GM19463 (cell line): ENCODE measurements around the gene SERPINA1.
"Not testable (repeated sequence)": the region's sequence is repeated elsewhere in the genome, so short reads cannot be mapped to it uniquely, and the experiment has no call there.

Experiments used
- ATAC-seq: cut with Tn5 transposase; IDR thresholded peaks from one replicate; pipeline ENCODE4 v1.9.1; 2021; ENCODE audit warnings: mild to moderate bottlenecking, moderate library complexity; ENCODE audit not compliant: unreplicated experiment

SERPINA1 gene

GRCh38 chr14:94388384-94389103 lies at the start of gene SERPINA1:
SERPINA1 (minus strand) TSS chr14:94388602; CDS start chr14:94383237, 5,365 bp downstream.
- ATAC-seq, result no peak

GRCh38 chr14:94428610-94429009 lies 40.2 kb upstream of the SERPINA1 start:
- no peak for ATAC-seq

- ATAC-seq, result no peak
Observed at GRCh38 chr14:94427016-94427613, 38.7 kb upstream of the SERPINA1 start.

- no peak for ATAC-seq
Observed at GRCh38 chr14:94426526-94426925, 38.1 kb upstream of the SERPINA1 start.

- ATAC-seq, result no peak
Observed at GRCh38 chr14:94424371-94424770, 36.0 kb upstream of the SERPINA1 start.

- no peak for ATAC-seq
Observed at GRCh38 chr14:94423453-94424056, 35.2 kb upstream of the SERPINA1 start.

- no peak for ATAC-seq
Observed at GRCh38 chr14:94421316-94421715, 32.9 kb upstream of the SERPINA1 start.

- not testable (repeated sequence) for ATAC-seq
Observed at GRCh38 chr14:94417497-94418205, 29.2 kb upstream of the SERPINA1 start.

- no peak for ATAC-seq
Observed at GRCh38 chr14:94412671-94413638, 24.6 kb upstream of the SERPINA1 start.

GRCh38 chr14:94411638-94412037 lies 23.2 kb upstream of the SERPINA1 start:
- no peak for ATAC-seq

- not testable (repeated sequence) for ATAC-seq
Observed at GRCh38 chr14:94409430-94409829, 21.0 kb upstream of the SERPINA1 start.

- no peak for ATAC-seq
Observed at GRCh38 chr14:94408546-94409095, 20.2 kb upstream of the SERPINA1 start.

GRCh38 chr14:94407906-94408305 lies 19.5 kb upstream of the SERPINA1 start:
- no peak for ATAC-seq

GRCh38 chr14:94406910-94407309 lies 18.5 kb upstream of the SERPINA1 start:
- no peak for ATAC-seq

- no peak for ATAC-seq
Observed at GRCh38 chr14:94405486-94405885, 17.1 kb upstream of the SERPINA1 start.

GRCh38 chr14:94404561-94404960 lies 16.2 kb upstream of the SERPINA1 start:
- no peak for ATAC-seq

- ATAC-seq, result no peak
Observed at GRCh38 chr14:94403312-94403932, 15.0 kb upstream of the SERPINA1 start.

- no peak for ATAC-seq
Observed at GRCh38 chr14:94401083-94401482, 12.7 kb upstream of the SERPINA1 start.

GRCh38 chr14:94400422-94400841 lies 12.0 kb upstream of the SERPINA1 start:
- ATAC-seq, result no peak

- ATAC-seq, result no peak
Observed at GRCh38 chr14:94398536-94398935, 10.1 kb upstream of the SERPINA1 start.
